GM23248 (cell line): ENCODE measurements around the gene ZNF827. TPM values are rescaled to one million over a fixed set of nuclear protein-coding genes. Genes with fewer than 3 reads are reported as not detected.

ENCODE experiments used
- DNase-seq: peaks from one replicate; pipeline ENCODE4 v3.0.0-alpha.2; 2015
- H2AFZ ChIP-seq: fragments of 200-600 bp; sonication (generic); 2 replicates; pipeline ENCODE4 v1.6.1; 2016; ENCODE audit warnings: antibody characterized with exemption
- H3F3A ChIP-seq: fragments of 200-600 bp; sonication (generic); 2 replicates; pipeline ENCODE4 v1.6.1; 2016; ENCODE audit warnings: mild to moderate bottlenecking, antibody characterized with exemption, mixed run types; ENCODE audit not compliant: insufficient read depth
- H3K27ac ChIP-seq: fragments of 200-600 bp; sonication (generic); 2 replicates; pipeline ENCODE4 v1.5.1; 2016; ENCODE audit warnings: mild to moderate bottlenecking
- H3K27me3 ChIP-seq: fragments of 200-600 bp; sonication (generic); replicated peaks from 2 replicates; pipeline ENCODE4 v1.6.1; 2016; ENCODE audit warnings: mild to moderate bottlenecking; ENCODE audit not compliant: insufficient read depth
- H3K36me3 ChIP-seq: fragments of 200-600 bp; sonication (generic); 2 replicates; pipeline ENCODE4 v1.6.1; 2016; ENCODE audit warnings: low read depth, mild to moderate bottlenecking
- H3K4me1 ChIP-seq: fragments of 200-600 bp; sonication (generic); 2 replicates; pipeline ENCODE4 v1.6.1; 2016; ENCODE audit warnings: mild to moderate bottlenecking; ENCODE audit not compliant: insufficient read depth
- H3K4me2 ChIP-seq: fragments of 200-600 bp; sonication (generic); one replicate; pipeline ENCODE4 v1.6.1; 2016; ENCODE audit warnings: mild to moderate bottlenecking; ENCODE audit not compliant: unreplicated experiment
- H3K4me3 ChIP-seq: fragments of 200-600 bp; sonication (generic); 2 replicates; pipeline ENCODE4 v1.5.1; 2016; ENCODE audit warnings: mild to moderate bottlenecking
- H3K79me2 ChIP-seq: fragments of 200-600 bp; sonication (generic); 2 replicates; pipeline ENCODE4 v1.6.1; 2016; ENCODE audit warnings: mild to moderate bottlenecking; ENCODE audit not compliant: insufficient read depth
- H3K9ac ChIP-seq: fragments of 200-600 bp; sonication (generic); 2 replicates; pipeline ENCODE4 v1.6.1; 2016; ENCODE audit warnings: mild to moderate bottlenecking
- H3K9me2 ChIP-seq: fragments of 200-600 bp; sonication (generic); 2 replicates; pipeline ENCODE4 v1.6.1; 2016; ENCODE audit warnings: mixed run types, mild to moderate bottlenecking, moderate library complexity; ENCODE audit not compliant: insufficient read depth
- H3K9me3 ChIP-seq: fragments of 200-600 bp; sonication (generic); one replicate; pipeline ENCODE4 v1.6.1; 2017; ENCODE audit warnings: low read depth
- H4K20me1 ChIP-seq: fragments of 200-600 bp; sonication (generic); 2 replicates; pipeline ENCODE4 v1.6.0; 2016; ENCODE audit not compliant: insufficient read depth
- EZH2 ChIP-seq: fragments of 200-600 bp; sonication (generic); IDR thresholded peaks from 2 replicates; pipeline ENCODE4 v1.6.1; 2018; ENCODE audit warnings: antibody characterized with exemption, mild to moderate bottlenecking; ENCODE audit not compliant: insufficient read depth, poor library complexity, severe bottlenecking
- EZH2phosphoT487 ChIP-seq: fragments of 200-600 bp; sonication (generic); IDR thresholded peaks from 2 replicates; pipeline ENCODE4 v1.6.1; 2018; ENCODE audit warnings: antibody characterized with exemption, moderate library complexity, mild to moderate bottlenecking, low read depth; ENCODE audit not compliant: insufficient read depth
- WGBS, 2 experiments: methylation state at CpG; one replicate each; pipeline ENCODE4 v1.1.6; 2015 to 2017; ENCODE audit warnings: low lambda C conversion rate in 2 of 2, low coverage in 1 of 2; ENCODE audit errors: missing lambda C conversion rate in 2 of 2; 5-methylcytosine and 5-hydroxymethylcytosine counted together
- in situ Hi-C: fragments of 300-500 bp; cut with MboI; formaldehyde crosslinking; loops from 2 replicates; pipeline ENCODE4 v1.15.0; 2020
- polyA plus RNA-seq: library from polyadenylated mRNA; unstranded; fragments of >200 nt; fragmentation: Nextera tagmentation; extraction: Ambion mirVana; gene quantifications from 2 replicates; pipeline ENCODE4 v1.2.1, GENCODE V29; 2016
- total RNA-seq: library from RNA; depleted of rRNA; stranded (reverse); fragments of >200 nt; shearing (Covaris generic); gene quantifications from 2 replicates; pipeline ENCODE4 v1.2.3, GENCODE V29; 2014

Gene ZNF827
- total and polyA plus RNA-seq, 2 experiments from 2014 or later, result 5.0 to 10.1 TPM

DNA sequence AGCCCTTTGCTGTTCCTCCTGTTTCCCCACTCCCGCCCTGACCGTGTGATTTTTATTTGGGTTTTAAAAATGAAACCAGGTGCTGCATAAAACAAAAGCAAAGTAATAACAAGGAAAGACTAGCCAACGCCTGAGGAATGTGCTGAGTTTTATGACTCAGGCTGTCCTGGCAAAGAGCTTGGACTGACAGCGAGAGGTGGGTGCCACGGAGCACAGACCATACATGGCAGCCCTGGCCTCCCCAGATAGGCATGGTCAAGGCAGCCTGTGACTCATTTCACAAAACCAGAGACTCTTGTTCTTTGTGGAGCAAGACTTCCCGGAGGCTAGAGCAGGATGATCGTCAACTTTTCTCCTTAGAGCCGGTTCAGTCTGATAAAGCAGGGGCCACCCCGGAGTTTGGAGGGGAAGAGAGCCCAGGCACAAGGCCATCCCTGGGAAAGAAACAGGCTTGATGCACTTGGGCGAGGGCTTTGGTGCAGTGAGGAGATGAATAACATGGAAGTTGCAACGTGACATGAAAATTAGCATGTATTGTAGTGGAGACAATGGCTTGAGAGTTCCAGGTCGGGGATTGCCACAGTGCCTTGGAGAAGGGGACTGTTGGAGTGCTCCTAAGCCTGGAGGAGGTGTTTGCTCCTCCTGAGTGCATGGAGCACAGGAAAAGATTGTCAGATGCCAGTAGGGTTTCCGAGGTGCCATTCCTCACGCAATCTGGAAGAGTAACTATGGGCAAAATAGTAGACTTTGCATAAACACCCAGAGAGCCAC lies 203.9 kb downstream of the ZNF827 start:
- in situ Hi-C loops, result no loop called here
- Histone ChIP-seq H3K9ac (peak overlapping the region; percentile 95), H2AFZ (peak overlapping the region; percentile 47), H3K27me3 (no peaks in the 10 kb centered on the region), H3K4me2 (peak overlapping the region; percentile 82), H4K20me1 (no peaks in the 10 kb centered on the region), H3K4me1 (peaks cover 38% of the 10 kb centered on the region), H3K36me3 (no peaks in the 10 kb centered on the region), H3F3A (peaks cover 36% of the 10 kb centered on the region), H3K4me3 (peak overlapping the region; percentile 76), H3K27ac (peak overlapping the region; percentile 100), H3K9me2 (no peaks in the 10 kb centered on the region), H3K9me3 (no peaks in the 10 kb centered on the region), H3K79me2 (no peaks in the 10 kb centered on the region)
- DNase-seq, result peak; percentile 99
- WGBS, 2 experiments, result 1% methylated on average over 14 of the region's 14 CpGs
- no peak for TF ChIP-seq EZH2
- TF ChIP-seq EZH2phosphoT487, result no peak

DNA sequence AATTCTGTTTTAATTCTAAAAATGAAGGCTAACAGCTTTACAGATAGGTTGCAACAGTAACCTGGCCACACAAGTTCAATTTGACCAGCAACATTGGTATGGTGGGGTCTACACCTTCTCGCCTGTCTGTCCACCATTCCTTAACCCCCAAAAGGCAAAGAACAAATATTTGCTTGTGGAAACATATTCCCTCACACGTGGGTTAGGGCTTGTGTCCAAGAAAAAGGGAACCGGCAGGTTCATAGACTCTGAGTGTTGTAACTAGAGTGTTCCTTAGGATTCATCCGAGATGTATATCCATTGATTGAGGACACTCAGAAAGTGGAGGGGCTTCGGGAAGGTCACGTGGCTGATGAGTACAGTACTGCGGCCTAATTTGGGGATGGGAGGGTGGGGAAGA lies 204.6 kb downstream of the ZNF827 start:
- Histone ChIP-seq H3K4me3 (peak overlapping the region; percentile 76), H3K9me3 (no peaks in the 10 kb centered on the region), H3K27ac (peak overlapping the region; percentile 100), H3K36me3 (no peaks in the 10 kb centered on the region), H3K4me1 (peaks cover 38% of the 10 kb centered on the region), H4K20me1 (no peaks in the 10 kb centered on the region), H3K4me2 (peak overlapping the region; percentile 82), H3K9ac (peak overlapping the region; percentile 95), H3K9me2 (no peaks in the 10 kb centered on the region), H3K27me3 (no peaks in the 10 kb centered on the region), H2AFZ (peak overlapping the region; percentile 47), H3F3A (peaks cover 36% of the 10 kb centered on the region), H3K79me2 (no peaks in the 10 kb centered on the region)
- TF ChIP-seq EZH2phosphoT487, result no peak
- TF ChIP-seq EZH2, result no peak
- in situ Hi-C loops, result no loop called here
- DNase-seq, result peak; percentile 45
- 9 to 11% methylated on average over 6 to 7 of the region's 7 CpGs for WGBS, 2 experiments

DNA sequence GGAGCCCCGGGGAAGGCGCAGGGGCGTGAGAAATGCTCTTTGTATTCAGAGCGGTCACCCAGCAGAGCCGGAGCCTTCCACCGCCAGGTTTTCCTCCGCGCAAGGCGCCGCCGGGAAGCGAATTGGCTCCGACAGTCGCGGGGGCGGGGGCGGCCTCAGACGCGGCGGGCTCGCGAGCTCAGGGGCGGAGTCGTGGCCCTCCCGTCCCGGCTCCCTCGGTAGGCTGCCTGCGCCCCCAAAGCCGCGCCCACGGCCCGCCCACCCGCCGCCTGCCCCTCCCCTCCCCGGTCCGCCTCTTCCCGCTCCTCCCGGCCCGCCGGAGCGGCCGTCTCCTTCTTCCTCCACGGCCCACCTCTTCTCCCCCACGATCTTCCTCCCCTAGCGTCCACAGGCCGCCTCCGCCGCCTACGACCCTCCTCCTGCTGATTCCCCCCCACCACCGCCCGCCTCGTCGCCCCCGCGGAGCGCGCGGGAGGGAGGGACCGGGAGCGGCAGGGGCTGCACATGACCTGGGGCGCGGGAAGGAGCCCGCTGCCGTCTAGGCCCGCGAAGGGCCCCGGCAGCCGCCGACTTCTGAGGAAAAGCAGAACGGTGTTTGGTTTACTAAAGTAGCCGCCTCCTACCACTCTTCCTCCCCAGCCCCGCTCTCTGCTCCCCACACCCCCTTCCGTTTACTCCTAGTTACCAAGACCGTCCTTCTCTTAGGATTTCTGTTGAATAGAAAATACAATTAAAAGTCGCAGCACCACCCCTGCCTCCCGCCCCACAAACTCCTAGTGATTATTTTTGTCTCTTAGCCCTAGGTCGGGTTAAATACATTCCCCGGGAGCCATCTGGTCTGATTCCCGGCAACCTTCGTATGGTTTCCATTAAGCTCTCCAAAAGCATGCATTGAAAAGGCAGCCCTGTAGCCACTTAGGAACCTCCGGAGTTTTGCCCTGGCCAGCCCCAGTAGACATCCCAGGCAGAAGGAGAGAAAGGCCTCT lies 205.4 kb downstream of the ZNF827 start:
- Histone ChIP-seq H3K27ac (peak overlapping the region; percentile 100), H4K20me1 (no peaks in the 10 kb centered on the region), H3K4me2 (peak overlapping the region; percentile 92), H3K9me2 (no peaks in the 10 kb centered on the region), H3K27me3 (no peaks in the 10 kb centered on the region), H3F3A (peaks cover 36% of the 10 kb centered on the region), H3K36me3 (no peaks in the 10 kb centered on the region), H3K4me3 (peak overlapping the region; percentile 76), H3K9ac (peak overlapping the region; percentile 95), H3K79me2 (no peaks in the 10 kb centered on the region), H3K9me3 (no peaks in the 10 kb centered on the region), H2AFZ (peak overlapping the region; percentile 54), H3K4me1 (peaks cover 38% of the 10 kb centered on the region)
- in situ Hi-C loops, result no loop called here
- peak; percentile 99 for DNase-seq
- WGBS, 2 experiments, result 1 to 3% methylated on average over 34 to 73 of the region's 81 CpGs
- TF ChIP-seq EZH2phosphoT487 (no peak), EZH2 (no peak)

DNA sequence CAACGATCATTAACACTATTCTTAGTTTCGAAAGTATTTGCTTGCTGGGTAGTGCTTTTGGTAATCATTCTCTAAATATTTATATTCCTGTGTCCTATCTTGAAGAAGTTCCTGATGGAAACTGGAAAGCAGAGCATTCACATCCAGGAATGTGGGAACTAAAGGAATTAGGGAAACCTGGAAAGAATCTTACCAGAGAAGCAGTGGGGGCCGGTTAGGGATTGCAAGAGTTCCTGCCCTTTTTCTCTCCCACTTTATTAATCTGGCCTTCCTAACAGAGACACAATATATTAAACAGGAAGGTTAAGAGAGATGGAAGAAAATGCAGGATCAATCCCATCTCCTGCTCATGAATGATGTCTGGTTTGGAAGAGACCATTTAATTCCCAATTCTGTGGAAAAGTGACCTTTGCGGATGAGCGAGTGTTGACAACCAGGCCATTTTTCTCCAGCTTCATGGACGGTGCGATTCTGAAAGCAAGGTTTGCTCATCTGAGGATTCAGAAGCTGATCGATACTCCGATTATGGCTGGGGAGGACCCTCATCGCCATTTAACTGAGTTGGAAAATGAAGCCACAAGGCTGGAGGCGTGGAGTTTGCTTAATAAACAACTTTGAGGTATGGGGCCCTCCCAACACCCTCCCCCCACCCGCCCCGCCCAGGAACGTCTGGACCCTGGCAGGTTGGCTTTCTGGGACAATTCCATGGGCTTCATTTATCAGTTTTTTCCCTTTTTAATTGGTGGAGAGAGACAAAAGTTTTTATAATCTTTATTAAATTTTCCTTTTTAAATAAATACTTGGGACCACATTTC lies 206.4 kb downstream of the ZNF827 start:
- 42 to 45% methylated on average over 14 of the region's 14 CpGs for WGBS, 2 experiments
- Histone ChIP-seq H3K4me2 (peak overlapping the region; percentile 92), H3K4me3 (peak overlapping the region; percentile 67), H3K36me3 (no peaks in the 10 kb centered on the region), H3K9ac (peak overlapping the region; percentile 95), H3K4me1 (peaks cover 38% of the 10 kb centered on the region), H4K20me1 (no peaks in the 10 kb centered on the region), H3K27me3 (no peaks in the 10 kb centered on the region), H2AFZ (peak overlapping the region; percentile 67), H3K27ac (peak overlapping the region; percentile 100), H3K9me3 (no peaks in the 10 kb centered on the region), H3F3A (peaks cover 36% of the 10 kb centered on the region), H3K79me2 (no peaks in the 10 kb centered on the region), H3K9me2 (no peaks in the 10 kb centered on the region)
- peak; percentile 30 for DNase-seq
- no peak for TF ChIP-seq EZH2
- in situ Hi-C loops, result no loop called here
